PFSK-1 (cell line): ENCODE results near the gene TNFSF13.

ENCODE experiments used
- FOXP2 ChIP-seq: optimal IDR thresholded peaks from 2 replicates; pipeline ENCODE3; 2011; ENCODE audit warnings: borderline replicate concordance, control low read depth, inconsistent platforms; ENCODE audit not compliant: insufficient read depth; ENCODE audit errors: extremely low read length, extremely low read depth
- POLR2AphosphoS5 ChIP-seq: IDR thresholded peaks from 2 replicates; pipeline ENCODE4 v1.6.1; 2012; ENCODE audit warnings: low read depth, mild to moderate bottlenecking, control low read depth, low read length, moderate library complexity
- SIN3A ChIP-seq: IDR thresholded peaks from 2 replicates; pipeline ENCODE4 v1.6.1; 2012; ENCODE audit warnings: mild to moderate bottlenecking, low read length, moderate library complexity, borderline replicate concordance; ENCODE audit not compliant: insufficient read depth
- TAF1 ChIP-seq: IDR thresholded peaks from 2 replicates; pipeline ENCODE4 v1.6.1; 2012; ENCODE audit warnings: low read length, control low read depth, borderline replicate concordance; ENCODE audit not compliant: insufficient read depth
- TF ChIP-seq, protein P1 (sequence below), 2 experiments: IDR thresholded peaks; 2 replicates each; pipeline versions ENCODE4 v1.6.1 to v1.8.0; 2011 to 2012; ENCODE audit warnings: low read depth in 2 of 2, low read length in 2 of 2, control low read depth in 1 of 2, inconsistent platforms in 1 of 2, mild to moderate bottlenecking in 1 of 2, moderate library complexity in 1 of 2; ENCODE audit not compliant: insufficient read depth in 1 of 2

The TNFSF13 gene

GRCh38 chr17:7512105-7512504 is 46.4 kb upstream of the TNFSF13 start:
- TF ChIP-seq, protein P1, sequence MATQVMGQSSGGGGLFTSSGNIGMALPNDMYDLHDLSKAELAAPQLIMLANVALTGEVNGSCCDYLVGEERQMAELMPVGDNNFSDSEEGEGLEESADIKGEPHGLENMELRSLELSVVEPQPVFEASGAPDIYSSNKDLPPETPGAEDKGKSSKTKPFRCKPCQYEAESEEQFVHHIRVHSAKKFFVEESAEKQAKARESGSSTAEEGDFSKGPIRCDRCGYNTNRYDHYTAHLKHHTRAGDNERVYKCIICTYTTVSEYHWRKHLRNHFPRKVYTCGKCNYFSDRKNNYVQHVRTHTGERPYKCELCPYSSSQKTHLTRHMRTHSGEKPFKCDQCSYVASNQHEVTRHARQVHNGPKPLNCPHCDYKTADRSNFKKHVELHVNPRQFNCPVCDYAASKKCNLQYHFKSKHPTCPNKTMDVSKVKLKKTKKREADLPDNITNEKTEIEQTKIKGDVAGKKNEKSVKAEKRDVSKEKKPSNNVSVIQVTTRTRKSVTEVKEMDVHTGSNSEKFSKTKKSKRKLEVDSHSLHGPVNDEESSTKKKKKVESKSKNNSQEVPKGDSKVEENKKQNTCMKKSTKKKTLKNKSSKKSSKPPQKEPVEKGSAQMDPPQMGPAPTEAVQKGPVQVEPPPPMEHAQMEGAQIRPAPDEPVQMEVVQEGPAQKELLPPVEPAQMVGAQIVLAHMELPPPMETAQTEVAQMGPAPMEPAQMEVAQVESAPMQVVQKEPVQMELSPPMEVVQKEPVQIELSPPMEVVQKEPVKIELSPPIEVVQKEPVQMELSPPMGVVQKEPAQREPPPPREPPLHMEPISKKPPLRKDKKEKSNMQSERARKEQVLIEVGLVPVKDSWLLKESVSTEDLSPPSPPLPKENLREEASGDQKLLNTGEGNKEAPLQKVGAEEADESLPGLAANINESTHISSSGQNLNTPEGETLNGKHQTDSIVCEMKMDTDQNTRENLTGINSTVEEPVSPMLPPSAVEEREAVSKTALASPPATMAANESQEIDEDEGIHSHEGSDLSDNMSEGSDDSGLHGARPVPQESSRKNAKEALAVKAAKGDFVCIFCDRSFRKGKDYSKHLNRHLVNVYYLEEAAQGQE (IDR thresholded peaks at IDR 0.05; ENCODE audit: insufficient read depth in 1 of 2, low read depth in 2 of 2, low read length in 2 of 2), result no peak
- TF ChIP-seq SIN3A (no peak), TAF1 (no peak), FOXP2 (no peak), POLR2AphosphoS5 (no peak)

- TF ChIP-seq TAF1 (no peak), SIN3A (no peak), FOXP2 (no peak), POLR2AphosphoS5 (no peak)
- TF ChIP-seq, protein P1 (IDR thresholded peaks at IDR 0.05; ENCODE audit: insufficient read depth in 1 of 2, low read depth in 2 of 2, low read length in 2 of 2), result no peak
These were observed 45.6 kb upstream of the TNFSF13 start for GRCh38 chr17:7512824-7513540.

DNA sequence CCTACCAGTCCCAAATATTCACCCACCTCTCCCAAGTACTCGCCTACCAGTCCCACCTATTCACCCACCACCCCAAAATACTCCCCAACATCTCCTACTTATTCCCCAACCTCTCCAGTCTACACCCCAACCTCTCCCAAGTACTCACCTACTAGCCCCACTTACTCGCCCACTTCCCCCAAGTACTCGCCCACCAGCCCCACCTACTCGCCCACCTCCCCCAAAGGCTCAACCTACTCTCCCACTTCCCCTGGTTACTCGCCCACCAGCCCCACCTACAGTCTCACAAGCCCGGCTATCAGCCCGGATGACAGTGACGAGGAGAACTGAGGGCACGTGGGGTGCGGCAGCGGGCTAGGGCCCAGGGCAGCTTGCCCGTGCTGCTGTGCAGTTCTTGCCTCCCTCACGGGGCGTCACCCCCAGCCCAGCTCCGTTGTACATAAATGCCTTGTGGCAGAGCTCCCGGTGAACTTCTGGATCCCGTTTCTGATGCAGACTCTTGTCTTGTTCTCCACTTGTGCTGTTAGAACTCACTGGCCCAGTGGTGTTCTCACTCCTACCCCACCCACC is 44.6 kb upstream of the TNFSF13 start:
- TF ChIP-seq FOXP2, result no peak
- TF ChIP-seq SIN3A, result no peak
- TF ChIP-seq, protein P1 (IDR thresholded peaks at IDR 0.05; ENCODE audit: insufficient read depth in 1 of 2, low read depth in 2 of 2, low read length in 2 of 2), result no peak
- no peak for TF ChIP-seq POLR2AphosphoS5
- no peak for TF ChIP-seq TAF1

- TF ChIP-seq, protein P1 (IDR thresholded peaks at IDR 0.05; ENCODE audit: insufficient read depth in 1 of 2, low read depth in 2 of 2, low read length in 2 of 2), result no peak
- TF ChIP-seq POLR2AphosphoS5, result no peak
- TF ChIP-seq FOXP2, result no peak
These were observed 42.5 kb upstream of the TNFSF13 start for GRCh38 chr17:7515911-7516610.
